Pancreas (tissue), 10 donors: ENCODE data around the gene SLC44A2. TPM values are rescaled to one million over a fixed set of nuclear protein-coding genes. Genes with fewer than 3 reads are reported as not detected.
"Not testable (repeated sequence)": the region's sequence is repeated elsewhere in the genome, so short reads cannot be mapped to it uniquely, and the experiment has no call there.

Source experiments
- ATAC-seq, 4 donors: fragments of 200-7000 bp; cut with Tn5 transposase; one replicate each; pipeline versions ENCODE4 v1.8.0 to v1.9.1; 2020; ENCODE audit warnings: mild to moderate bottlenecking in 4 of 4, moderate library complexity in 4 of 4
- DNase-seq, 6 donors: peaks; one replicate each; pipeline ENCODE4 v3.0.0-alpha.2; 2020
- FAIRE-seq: peaks from 2 replicates; lab custom pipeline; 2012; peaks lifted over from hg19 to GRCh38; lab: Jason Lieb, UNC
- H3K27ac ChIP-seq, 4 donors: fragments of 200-600 bp; sonication (generic); 1 replicate in 3 of 4; 2 replicates in 1 of 4; pipeline versions ENCODE4 v1.5.0 to v1.8.0; 2020
- H3K27me3 ChIP-seq, 4 donors: fragments of 200-600 bp; one replicate each; pipeline ENCODE4 v1.8.0; 2021
- H3K36me3 ChIP-seq, 3 donors: fragments of 200-600 bp; sonication (generic) in 1 of 3; one replicate each; pipeline versions ENCODE4 v1.5.0 to v1.8.0; 2020 to 2021
- H3K4me1 ChIP-seq, 3 donors: fragments of 200-600 bp; one replicate each; pipeline ENCODE4 v1.8.0; 2021
- H3K4me3 ChIP-seq, 4 donors: fragments of 200-600 bp; sonication (generic) in 2 of 4; one replicate each; pipeline versions ENCODE4 v1.5.0 to v1.8.0; 2020 to 2021
- H3K9me3 ChIP-seq, 4 donors: fragments of 200-600 bp; one replicate each; pipeline ENCODE4 v1.8.0; 2021
- CTCF ChIP-seq, 4 donors: fragments of 200-600 bp; sonication (generic) in 3 of 4; IDR thresholded peaks; one replicate each; pipeline versions ENCODE4 v1.5.0 to v1.8.0; 2021; ENCODE audit warnings: antibody characterized with exemption in 4 of 4
- WGBS, 2 donors: extraction: QIAGEN DNeasy Blood & Tissue Kit; methylation state at CpG; one replicate each; pipeline ENCODE4 v1.1.7; 2013; 5-methylcytosine and 5-hydroxymethylcytosine counted together
- intact Hi-C, 3 donors: fragments of 100-400 bp; cut with DNase I; formaldehyde crosslinking; loops; one replicate each; pipeline versions ENCODE4 v1.11.1 to v1.14.2; 2022
- polyA plus RNA-seq, 2 donors: library from polyadenylated mRNA; stranded (reverse); fragments of 200-250 nt; gene quantifications; one replicate each; pipeline ENCODE4 v1.2.3, GENCODE V29; 2013
- total RNA-seq, 6 donors: library from RNA; stranded (reverse); fragmentation: NEBNext Ultra II Directional in 4 of 6; extraction: Animal tissue kit (Norgen Biotek cat#: 25700) in 4 of 6; gene quantifications; one replicate each; pipeline versions ENCODE4 v1.2.1 to v1.2.4, GENCODE V29; 2021 to 2023
- donor health status: healthy with polysubstance abuse.
- donor health status: DM: no; HTN: no; CAD: no; lungs with moderate emphysema.
- donor health status: DM: no; HTN: no; CAD: no.
- donor health status: control.
- donor health status: control.
- donor health status: Bipolar disorder and iron deficiency.
- donor health status: DM: yes; HTN: yes; CAD: no.
- donor health status: DM: no; HTN: no; CAD: no.
- donor health status: DM: no; HTN: no; CAD: no.
- donor health status: DM: yes; HTN: yes; CAD: no.

The SLC44A2 gene
- total and polyA plus RNA-seq, 8 donors = 32.7 to 69.0 (median 48.4) TPM

GRCh38 chr19:10662384-10663251, 37.3 kb downstream of the SLC44A2 start:
- FAIRE-seq = no peak
- H3K36me3 ChIP-seq = no peaks in the 10 kb centered on the region
- H3K4me3 ChIP-seq = no peak overlapping the region
- 58 to 59% methylated on average over 14 of the region's 14 CpGs for WGBS, 2 donors
- H3K27ac ChIP-seq = no peak overlapping the region
- intact Hi-C loops = no loop called here
- peaks cover 0 to 7% (median 0%) of the 10 kb centered on the region in 3 donors for H3K4me1 ChIP-seq
- no peak for DNase-seq
- H3K27me3 ChIP-seq = no peaks in the 10 kb centered on the region
- no peak for ATAC-seq
- TF ChIP-seq CTCF (IDR thresholded peaks at IDR 0.05) = no peak
- H3K9me3 ChIP-seq = no peaks in the 10 kb centered on the region

GRCh38 chr19:10663252-10663563, 37.9 kb downstream of the SLC44A2 start:
- H3K27ac ChIP-seq, FAIRE-seq, H3K9me3 ChIP-seq, H3K27me3 ChIP-seq, DNase-seq, H3K36me3 ChIP-seq, intact Hi-C loops, H3K4me3 ChIP-seq, ATAC-seq, H3K4me1 ChIP-seq: not testable (repeated sequence)
- 87 to 89% methylated on average over 16 of the region's 16 CpGs for WGBS, 2 donors

- Histone ChIP-seq H3K36me3 (peaks cover 0 to 7% (median 6%) of the 10 kb centered on the region in 3 donors), H3K4me3 (no peak overlapping the region), H3K27me3 (no peaks in the 10 kb centered on the region), H3K9me3 (no peaks in the 10 kb centered on the region), H3K4me1 (no peaks in the 10 kb centered on the region), H3K27ac (no peak overlapping the region)
- ATAC-seq = no peak
- 68 to 80% methylated on average over 6 of the region's 6 CpGs for WGBS, 2 donors
- FAIRE-seq = no peak
- intact Hi-C loops = no loop called here
- DNase-seq = no peak
- no peak for TF ChIP-seq CTCF (IDR thresholded peaks at IDR 0.05)
Observed at GRCh38 chr19:10667867-10668266, 42.5 kb downstream of the SLC44A2 start.

GRCh38 chr19:10669246-10669645, 43.9 kb downstream of the SLC44A2 start:
- FAIRE-seq = no peak
- H3K36me3 ChIP-seq = peaks cover 0 to 16% (median 10%) of the 10 kb centered on the region in 3 donors
- no peak for TF ChIP-seq CTCF (IDR thresholded peaks at IDR 0.05)

GRCh38 chr19:10670182-10670581, 44.8 kb downstream of the SLC44A2 start:
- Histone ChIP-seq H3K27me3 (no peaks in the 10 kb centered on the region), H3K4me3 (no peak overlapping the region), H3K27ac (no peak overlapping the region), H3K4me1 (no peaks in the 10 kb centered on the region), H3K36me3 (peaks cover 0 to 16% (median 10%) of the 10 kb centered on the region in 3 donors), H3K9me3 (no peaks in the 10 kb centered on the region)
- intact Hi-C loops = no loop called here
- no peak for TF ChIP-seq CTCF (IDR thresholded peaks at IDR 0.05)
- WGBS, 2 donors = 67 to 74% methylated on average over 1 of the region's 1 CpG
- ATAC-seq (no peak), FAIRE-seq (no peak), DNase-seq (no peak)

More at GRCh38 chr19:10669246-10669645, 43.9 kb downstream of the SLC44A2 start:
- H3K9me3 ChIP-seq = no peaks in the 10 kb centered on the region
- 63 to 69% methylated on average over 6 of the region's 6 CpGs for WGBS, 2 donors
- ATAC-seq (no peak), DNase-seq (no peak)
- no peak overlapping the region for H3K27ac ChIP-seq
- no peaks in the 10 kb centered on the region for H3K4me1 ChIP-seq
- H3K4me3 ChIP-seq = no peak overlapping the region
- no peaks in the 10 kb centered on the region for H3K27me3 ChIP-seq
- intact Hi-C loops = no loop called here
